ENCODE data around the gene SMAD6.

The SMAD6 gene

GRCh38 chr15:66778314-66778665 is 76.3 kb downstream of the SMAD6 start:
- DNase-seq = no peak

GRCh38 chr15:66778716-66779115 is 76.7 kb downstream of the SMAD6 start:
- no peak for DNase-seq

- DNase-seq = no peak
These were observed 77.4 kb downstream of the SMAD6 start for GRCh38 chr15:66779331-66780009.

GRCh38 chr15:66780172-66780972 is 78.3 kb downstream of the SMAD6 start:
- DNase-seq = no peak

GRCh38 chr15:66780973-66781718 is 79.1 kb downstream of the SMAD6 start:
- no peak for DNase-seq

- no peak for DNase-seq
These were observed 80.7 kb downstream of the SMAD6 start for GRCh38 chr15:66782785-66783184.

GRCh38 chr15:66783314-66783713 is 81.3 kb downstream of the SMAD6 start:
- no peak for DNase-seq

- no peak for DNase-seq
These were observed 81.7 kb downstream of the SMAD6 start for GRCh38 chr15:66783725-66784124.

GRCh38 chr15:66784174-66784573 is 82.1 kb downstream of the SMAD6 start:
- DNase-seq = no peak

- DNase-seq = no peak
These were observed 83.6 kb downstream of the SMAD6 start for GRCh38 chr15:66785637-66786036.

GRCh38 chr15:66786222-66786621 is 84.2 kb downstream of the SMAD6 start:
- DNase-seq = no peak

- no peak for DNase-seq
These were observed 84.9 kb downstream of the SMAD6 start for GRCh38 chr15:66786708-66787488.

GRCh38 chr15:66787489-66787871 is 85.4 kb downstream of the SMAD6 start:
- DNase-seq = no peak

GRCh38 chr15:66788024-66788423 is 86.0 kb downstream of the SMAD6 start:
- DNase-seq = no peak

GRCh38 chr15:66789029-66790025 is 87.3 kb downstream of the SMAD6 start:
- no peak for DNase-seq

GRCh38 chr15:66795851-66796250 is 93.8 kb downstream of the SMAD6 start:
- DNase-seq = no peak

- DNase-seq = no peak
These were observed 94.3 kb downstream of the SMAD6 start for GRCh38 chr15:66796343-66796742.

- no peak for DNase-seq
These were observed 95.9 kb downstream of the SMAD6 start for GRCh38 chr15:66797921-66798320.

- DNase-seq = no peak
These were observed 96.5 kb downstream of the SMAD6 start for GRCh38 chr15:66798426-66799061.

- DNase-seq = no peak
These were observed 97.2 kb downstream of the SMAD6 start for GRCh38 chr15:66799242-66799641.

- DNase-seq = no peak
These were observed 98.7 kb downstream of the SMAD6 start for GRCh38 chr15:66800584-66801235.

Measured in NCI-H187 (cell line).